GM13977 (cell line): Measurements from ENCODE around the gene TUBB2A.
A peak's percentile ranks its signal among the peaks of the same experiment; 100 is the strongest.
"Not testable (repeated sequence)": the region's sequence is repeated elsewhere in the genome, so short reads cannot be mapped to it uniquely, and the experiment has no call there.

Experiments used
- DNase-seq: peaks from one replicate; pipeline ENCODE4 v3.0.0; 2012; ENCODE audit warnings: low spot score
- in situ Hi-C: fragments of 300-500 bp; cut with MboI; formaldehyde crosslinking; loops from one replicate; pipeline ENCODE4 v1.12.0; 2022; ENCODE audit warnings: low sequenced_read_pairs, low pct_unique_long_range_greater_than_20kb, mixed read lengths, inconsistent platforms; ENCODE audit not compliant: unreplicated experiment
- TF ChIP-seq, protein P1 (sequence below): IDR thresholded peaks from 2 replicates; pipeline ENCODE4 v1.5.1; 2012; ENCODE audit warnings: mild to moderate bottlenecking, control low read depth; ENCODE audit not compliant: insufficient read depth; ENCODE audit errors: extremely low read depth, missing control alignments

Gene TUBB2A

DNA sequence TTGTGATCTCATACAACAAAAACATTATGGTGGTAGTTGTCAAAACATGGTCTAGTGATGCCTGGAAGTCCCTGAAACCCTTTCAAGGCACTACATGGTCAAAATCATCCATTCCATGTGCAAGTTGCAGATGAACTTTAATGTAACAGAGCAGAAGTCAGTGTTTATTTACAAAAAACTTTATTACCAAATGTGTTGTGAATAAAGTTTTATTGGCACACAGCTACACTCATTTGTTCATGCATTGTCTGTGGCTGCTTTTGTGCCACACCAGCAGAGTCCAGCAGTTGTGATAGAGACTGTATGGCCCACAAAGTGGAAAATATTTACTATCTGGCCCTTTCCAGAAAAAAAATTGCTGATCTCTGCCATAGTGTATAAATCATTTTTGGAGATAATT lies 43.3 kb upstream of the TUBB2A start:
- in situ Hi-C loops, result no loop called here

DNA sequence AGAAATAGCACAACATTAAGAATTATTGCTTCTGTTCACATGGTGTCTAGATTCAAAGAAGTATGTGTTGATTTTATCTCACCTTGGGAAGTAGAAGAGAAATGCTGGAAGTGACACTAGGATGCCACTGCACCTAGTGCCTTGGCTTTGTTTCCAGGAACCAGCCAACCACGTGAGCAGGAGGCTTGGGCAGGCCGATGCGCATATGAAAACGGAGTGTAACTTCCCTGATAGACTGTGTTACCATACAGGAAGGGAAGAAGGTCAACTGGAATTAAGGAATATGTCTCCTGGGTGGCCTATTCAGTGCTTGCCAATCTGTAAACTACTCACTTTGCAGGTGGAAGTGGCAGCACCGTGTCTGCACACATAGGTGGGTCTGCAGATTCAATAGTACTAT lies 42.0 kb upstream of the TUBB2A start:
- TF ChIP-seq, protein P1, sequence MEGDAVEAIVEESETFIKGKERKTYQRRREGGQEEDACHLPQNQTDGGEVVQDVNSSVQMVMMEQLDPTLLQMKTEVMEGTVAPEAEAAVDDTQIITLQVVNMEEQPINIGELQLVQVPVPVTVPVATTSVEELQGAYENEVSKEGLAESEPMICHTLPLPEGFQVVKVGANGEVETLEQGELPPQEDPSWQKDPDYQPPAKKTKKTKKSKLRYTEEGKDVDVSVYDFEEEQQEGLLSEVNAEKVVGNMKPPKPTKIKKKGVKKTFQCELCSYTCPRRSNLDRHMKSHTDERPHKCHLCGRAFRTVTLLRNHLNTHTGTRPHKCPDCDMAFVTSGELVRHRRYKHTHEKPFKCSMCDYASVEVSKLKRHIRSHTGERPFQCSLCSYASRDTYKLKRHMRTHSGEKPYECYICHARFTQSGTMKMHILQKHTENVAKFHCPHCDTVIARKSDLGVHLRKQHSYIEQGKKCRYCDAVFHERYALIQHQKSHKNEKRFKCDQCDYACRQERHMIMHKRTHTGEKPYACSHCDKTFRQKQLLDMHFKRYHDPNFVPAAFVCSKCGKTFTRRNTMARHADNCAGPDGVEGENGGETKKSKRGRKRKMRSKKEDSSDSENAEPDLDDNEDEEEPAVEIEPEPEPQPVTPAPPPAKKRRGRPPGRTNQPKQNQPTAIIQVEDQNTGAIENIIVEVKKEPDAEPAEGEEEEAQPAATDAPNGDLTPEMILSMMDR, result no peak
- no peak for DNase-seq
- in situ Hi-C loops, result no loop called here

More for the DNA sequence above, 43.3 kb upstream of the TUBB2A start:
- DNase-seq, result no peak
- TF ChIP-seq, protein P1, result no peak

DNA sequence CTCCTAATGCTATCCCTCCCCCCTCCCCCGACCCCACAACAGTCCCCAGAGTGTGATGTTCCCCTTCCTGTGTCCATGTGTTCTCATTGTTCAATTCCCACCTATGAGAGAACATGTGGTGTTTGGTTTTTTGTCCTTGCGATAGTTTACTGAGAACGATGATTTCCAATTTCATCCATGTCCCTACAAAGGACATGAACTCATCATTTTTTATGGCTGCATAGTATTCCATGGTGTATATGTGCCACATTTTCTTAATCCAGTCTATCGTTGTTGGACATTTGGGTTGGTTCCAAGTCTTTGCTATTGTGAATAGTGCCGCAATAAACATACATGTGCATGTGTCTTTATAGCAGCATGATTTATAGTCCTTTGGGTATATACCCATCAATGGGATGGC lies 40.4 kb upstream of the TUBB2A start:
- in situ Hi-C loops, result not testable (repeated sequence)

DNA sequence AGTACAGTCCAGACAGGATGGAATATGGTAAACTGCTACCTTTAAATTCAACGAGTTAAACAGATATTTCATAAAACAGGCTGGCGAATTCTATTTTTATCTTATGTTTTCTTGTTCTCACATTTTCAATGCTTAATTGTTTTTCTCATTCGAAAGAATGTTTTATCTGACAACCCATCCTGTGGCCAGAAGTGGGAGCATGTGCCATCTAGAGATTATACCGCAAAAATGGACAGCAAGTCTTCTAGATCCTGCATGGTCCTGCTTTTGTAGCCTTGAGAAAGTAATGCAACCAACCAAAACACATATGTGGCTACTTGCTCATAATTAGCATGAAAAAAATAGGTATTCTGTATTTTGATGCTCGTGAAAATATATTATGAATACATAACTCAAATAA lies 39.4 kb upstream of the TUBB2A start:
- TF ChIP-seq, protein P1, result no peak
- in situ Hi-C loops, result no loop called here
- DNase-seq, result no peak

More for the DNA sequence above, 40.4 kb upstream of the TUBB2A start:
- not testable (repeated sequence) for DNase-seq

DNA sequence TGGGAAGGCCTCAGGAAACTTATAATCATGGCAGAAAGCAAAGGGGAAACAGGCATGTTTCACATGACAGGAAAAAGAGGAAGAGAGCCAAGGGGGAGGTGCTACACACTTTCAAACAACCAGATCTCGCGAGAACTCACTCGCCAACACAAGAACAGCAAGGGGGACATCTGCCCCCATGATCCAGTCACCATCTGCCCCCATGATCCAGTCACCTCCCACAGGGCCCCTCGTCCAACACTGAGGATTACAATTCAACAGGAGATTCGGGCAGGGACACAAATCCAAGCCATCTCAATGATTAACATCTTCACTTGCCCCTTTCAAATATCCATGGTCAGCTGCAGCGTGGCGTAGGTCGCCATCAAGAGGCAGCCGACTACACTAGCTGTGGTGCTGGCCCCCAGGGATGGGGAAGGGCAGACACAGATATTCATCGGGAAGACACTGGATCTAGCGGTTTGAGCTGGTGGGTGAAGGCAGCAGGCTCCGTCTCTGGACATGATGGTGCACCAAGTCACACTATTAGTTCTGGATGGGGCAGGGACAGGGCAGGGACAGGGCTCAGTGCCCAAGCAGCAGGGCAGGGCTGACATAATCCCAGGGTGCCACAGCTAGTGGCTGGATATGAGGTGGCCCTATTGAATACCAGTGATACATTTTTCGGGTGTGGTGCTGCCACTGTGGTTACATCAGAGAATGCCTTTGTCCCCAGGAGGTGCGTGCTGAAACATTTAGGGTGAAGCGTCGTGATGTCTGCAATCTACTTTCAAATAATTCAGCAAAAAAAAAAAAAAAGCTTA lies 38.6 kb upstream of the TUBB2A start:
- in situ Hi-C loops, result no loop called here
- DNase-seq, result no peak
- TF ChIP-seq, protein P1, result no peak

DNA sequence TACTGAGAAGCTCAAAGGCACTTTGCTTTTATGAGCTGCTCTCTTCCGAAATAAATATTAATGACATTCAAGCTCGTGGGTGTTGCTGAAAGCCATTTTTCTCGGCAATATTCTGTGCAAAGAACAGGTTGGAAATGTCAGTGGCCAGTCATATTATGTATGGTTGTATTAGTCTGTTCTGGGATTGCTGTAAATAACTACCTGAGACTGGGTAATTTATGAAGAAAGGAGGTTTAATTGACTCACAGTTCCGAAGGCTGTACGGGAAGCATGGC lies 38.0 kb upstream of the TUBB2A start:
- in situ Hi-C loops, result no loop called here
- TF ChIP-seq, protein P1, result no peak
- DNase-seq, result no peak

DNA sequence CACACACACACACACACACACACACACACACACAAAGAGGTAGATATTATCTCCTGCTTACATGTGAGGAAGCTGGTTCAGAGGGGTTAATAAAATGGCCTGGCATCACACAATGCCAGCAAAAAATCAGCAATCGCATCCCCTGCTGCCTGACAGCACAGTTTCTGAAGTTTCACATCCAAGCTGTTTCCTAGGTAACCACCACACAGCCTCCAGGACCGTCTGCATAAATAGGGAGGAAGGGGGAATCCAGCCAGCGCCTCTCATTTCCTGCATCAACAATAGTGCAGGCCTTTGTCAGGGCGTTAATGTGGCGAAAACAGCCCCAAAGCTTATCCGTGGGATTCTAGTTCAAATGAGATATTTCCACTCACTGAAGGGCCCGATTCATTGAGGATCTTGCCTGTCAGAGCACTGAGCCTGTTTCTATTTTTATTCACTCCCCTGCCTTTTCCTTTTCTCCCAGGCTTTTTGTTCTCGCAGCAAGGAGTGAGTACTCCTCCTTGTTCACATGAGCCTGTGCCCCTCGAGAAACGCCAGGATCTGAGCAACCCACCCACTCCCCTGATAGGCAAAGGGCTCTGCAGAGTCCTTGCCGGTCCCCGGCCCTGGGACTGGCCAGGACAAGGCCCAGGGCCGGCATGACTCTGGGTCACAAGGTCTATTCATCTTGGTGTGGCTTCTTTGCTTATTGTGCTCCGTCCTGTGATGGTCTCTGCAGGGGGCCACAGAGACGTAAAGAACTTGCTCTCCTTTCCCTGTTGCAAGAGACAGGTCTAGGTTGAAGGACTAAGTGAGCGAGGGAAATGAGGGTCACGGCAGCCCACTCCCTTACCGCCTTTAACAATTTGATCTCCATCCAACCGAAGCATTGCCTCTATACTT lies 37.4 kb upstream of the TUBB2A start:
- DNase-seq, result peak; percentile 45
- TF ChIP-seq, protein P1, result no peak
- in situ Hi-C loops, result no loop called here
